Mucosa of descending colon (tissue), 3 donors: ENCODE results near the gene PFN3. TPM values are rescaled to one million over a fixed set of nuclear protein-coding genes. Genes with fewer than 3 reads are reported as not detected.

Experiments
- ATAC-seq: fragments of 200-7000 bp; cut with Tn5 transposase; one replicate; pipeline ENCODE4 v1.9.1; 2020; ENCODE audit warnings: mild to moderate bottlenecking, moderate library complexity
- DNase-seq, 3 donors: peaks; one replicate each; pipeline ENCODE4 v3.0.0-alpha.2; 2020
- H3K36me3 ChIP-seq: fragments of 200-600 bp; one replicate; pipeline ENCODE4 v1.8.0; 2021; ENCODE audit warnings: low read depth, mild to moderate bottlenecking
- H3K4me1 ChIP-seq: fragments of 200-600 bp; one replicate; pipeline ENCODE4 v1.8.0; 2021; ENCODE audit warnings: low read depth, mild to moderate bottlenecking
- H3K4me3 ChIP-seq: fragments of 200-600 bp; one replicate; pipeline ENCODE4 v1.8.0; 2021; ENCODE audit warnings: mild to moderate bottlenecking
- H3K9me3 ChIP-seq: fragments of 200-600 bp; one replicate; pipeline ENCODE4 v1.8.0; 2021; ENCODE audit warnings: mild to moderate bottlenecking
- CTCF ChIP-seq: fragments of 200-600 bp; IDR thresholded peaks from one replicate; pipeline ENCODE4 v1.8.0; 2022; ENCODE audit warnings: antibody characterized with exemption, mild to moderate bottlenecking
- intact Hi-C, 2 donors: fragments of 100-400 bp; cut with DNase I in 1 of 2; cut with micrococcal nuclease in 1 of 2; formaldehyde crosslinking; loops; one replicate each; pipeline versions ENCODE4 v1.11.0 to v1.11.1; 2022; cut with DNase I, micrococcal nuclease
- total RNA-seq, 3 donors: library from RNA; stranded (reverse); fragmentation: NEBNext Ultra II Directional in 2 of 3; extraction: Animal tissue kit (Norgen Biotek cat#: 25700) in 2 of 3; gene quantifications; one replicate each; pipeline versions ENCODE4 v1.2.1 to v1.2.4, GENCODE V29; 2021 to 2023
- donor health status: DM: no; HTN: no; CAD: no; lungs with moderate emphysema.
- donor health status: DM: no; HTN: no; CAD: no.
- donor health status: DM: no; HTN: yes; CAD: no.

PFN3 gene
- total RNA-seq, 3 donors from 2014 or later: not detected

GRCh38 chr5:177403792-177404640 is 3.6 kb upstream of the PFN3 start:
- Histone ChIP-seq H3K4me1 (peaks cover 35% of the 10 kb centered on the region), H3K4me3 (peak overlapping the region; percentile 16), H3K9me3 (no peaks in the 10 kb centered on the region), H3K36me3 (no peaks in the 10 kb centered on the region)
- peak; percentile 65 for TF ChIP-seq CTCF
- intact Hi-C loops: no loop called here
- ATAC-seq (peak; percentile 82), DNase-seq (peak; percentile 88 to 94 (median 93))

GRCh38 chr5:177403102-177403791 is 2.8 kb upstream of the PFN3 start:
- DNase-seq (peak; percentile 53 to 82 (median 74)), ATAC-seq (peak; percentile 41)
- Histone ChIP-seq H3K9me3 (no peaks in the 10 kb centered on the region), H3K4me3 (peak overlapping the region; percentile 3), H3K4me1 (peaks cover 35% of the 10 kb centered on the region), H3K36me3 (no peaks in the 10 kb centered on the region)
- intact Hi-C loops: no loop called here
- no peak for TF ChIP-seq CTCF

- TF ChIP-seq CTCF: peak; percentile 50
- H3K4me1 ChIP-seq: peaks cover 35% of the 10 kb centered on the region
- intact Hi-C loops: no loop called here
- ATAC-seq (peak; percentile 72), DNase-seq (peak; percentile 87 to 90 (median 90))
- no peaks in the 10 kb centered on the region for H3K9me3 ChIP-seq
- H3K4me3 ChIP-seq: no peak overlapping the region
- no peaks in the 10 kb centered on the region for H3K36me3 ChIP-seq
Measured at GRCh38 chr5:177402271-177403043, 2.0 kb upstream of the PFN3 start.

- TF ChIP-seq CTCF: no peak
- no peak overlapping the region for H3K4me3 ChIP-seq
- H3K9me3 ChIP-seq: no peaks in the 10 kb centered on the region
- no peak for ATAC-seq
- intact Hi-C loops: no loop called here
- H3K4me1 ChIP-seq: peaks cover 16% of the 10 kb centered on the region
- no peaks in the 10 kb centered on the region for H3K36me3 ChIP-seq
- DNase-seq: no peak
Measured at GRCh38 chr5:177397875-177398390, 2.5 kb downstream of the PFN3 start.

- DNase-seq: no peak
- no peak for TF ChIP-seq CTCF
- no peaks in the 10 kb centered on the region for H3K36me3 ChIP-seq
- H3K4me3 ChIP-seq: no peak overlapping the region
- intact Hi-C loops: no loop called here
- no peak for ATAC-seq
- H3K9me3 ChIP-seq: no peaks in the 10 kb centered on the region
- peaks cover 6% of the 10 kb centered on the region for H3K4me1 ChIP-seq
Measured at GRCh38 chr5:177396807-177397206, 3.7 kb downstream of the PFN3 start.
